Chondrocyte (in vitro differentiated cells): ENCODE results near the gene MBD5. TPM values are rescaled to one million over a fixed set of nuclear protein-coding genes. Genes with fewer than 3 reads are reported as not detected.

Experiments used
- DNase-seq: peaks from one replicate; pipeline ENCODE4 v3.0.0; 2021; ENCODE audit warnings: mixed read lengths, low spot score
- H3K27ac Mint-ChIP-seq: one replicate; pipeline ENCODE4 v1.8.0; 2021; ENCODE audit warnings: mild to moderate bottlenecking, moderate library complexity, mixed read lengths; ENCODE audit not compliant: unreplicated experiment
- H3K27me3 Mint-ChIP-seq: 2 replicates; pipeline ENCODE4 v1.8.0; 2021; ENCODE audit warnings: low read depth, mixed read lengths
- H3K36me3 Mint-ChIP-seq: 2 replicates; pipeline ENCODE4 v1.8.0; 2021; ENCODE audit warnings: low read depth, mixed read lengths
- H3K4me1 Mint-ChIP-seq: 2 replicates; pipeline ENCODE4 v1.8.0; 2021; ENCODE audit warnings: low read depth, mild to moderate bottlenecking, mixed read lengths
- H3K4me3 Mint-ChIP-seq: one replicate; pipeline ENCODE4 v1.8.0; 2021; ENCODE audit warnings: mild to moderate bottlenecking, moderate library complexity, mixed read lengths; ENCODE audit not compliant: unreplicated experiment
- H3K9me3 Mint-ChIP-seq: 2 replicates; pipeline ENCODE4 v1.8.0; 2021; ENCODE audit warnings: low read depth, mixed read lengths
- total RNA-seq: library from RNA; stranded (reverse); gene quantifications from 3 replicates; pipeline ENCODE4 v1.2.1, GENCODE V29; 2021
- TF ChIP-seq, protein P1 (sequence below): fragments of 200-600 bp; sonication (generic); IDR thresholded peaks from 2 replicates; pipeline ENCODE4 v1.5.0; 2021; ENCODE audit warnings: antibody characterized with exemption, mild to moderate bottlenecking, moderate library complexity

The MBD5 gene
- total RNA-seq, 1 donor from 2014 or later: 31.1 TPM

GRCh38 chr2:148455791-148456190, 434.9 kb downstream of the MBD5 start:
- no peak for DNase-seq
- Mint-ChIP-seq H3K4me1 (peaks cover 24% of the 10 kb centered on the region), H3K9me3 (no peaks in the 10 kb centered on the region), H3K27ac (no peak overlapping the region), H3K27me3 (no peaks in the 10 kb centered on the region), H3K36me3 (no peaks in the 10 kb centered on the region), H3K4me3 (no peak overlapping the region)
- TF ChIP-seq, protein P1, sequence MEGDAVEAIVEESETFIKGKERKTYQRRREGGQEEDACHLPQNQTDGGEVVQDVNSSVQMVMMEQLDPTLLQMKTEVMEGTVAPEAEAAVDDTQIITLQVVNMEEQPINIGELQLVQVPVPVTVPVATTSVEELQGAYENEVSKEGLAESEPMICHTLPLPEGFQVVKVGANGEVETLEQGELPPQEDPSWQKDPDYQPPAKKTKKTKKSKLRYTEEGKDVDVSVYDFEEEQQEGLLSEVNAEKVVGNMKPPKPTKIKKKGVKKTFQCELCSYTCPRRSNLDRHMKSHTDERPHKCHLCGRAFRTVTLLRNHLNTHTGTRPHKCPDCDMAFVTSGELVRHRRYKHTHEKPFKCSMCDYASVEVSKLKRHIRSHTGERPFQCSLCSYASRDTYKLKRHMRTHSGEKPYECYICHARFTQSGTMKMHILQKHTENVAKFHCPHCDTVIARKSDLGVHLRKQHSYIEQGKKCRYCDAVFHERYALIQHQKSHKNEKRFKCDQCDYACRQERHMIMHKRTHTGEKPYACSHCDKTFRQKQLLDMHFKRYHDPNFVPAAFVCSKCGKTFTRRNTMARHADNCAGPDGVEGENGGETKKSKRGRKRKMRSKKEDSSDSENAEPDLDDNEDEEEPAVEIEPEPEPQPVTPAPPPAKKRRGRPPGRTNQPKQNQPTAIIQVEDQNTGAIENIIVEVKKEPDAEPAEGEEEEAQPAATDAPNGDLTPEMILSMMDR: no peak

DNA sequence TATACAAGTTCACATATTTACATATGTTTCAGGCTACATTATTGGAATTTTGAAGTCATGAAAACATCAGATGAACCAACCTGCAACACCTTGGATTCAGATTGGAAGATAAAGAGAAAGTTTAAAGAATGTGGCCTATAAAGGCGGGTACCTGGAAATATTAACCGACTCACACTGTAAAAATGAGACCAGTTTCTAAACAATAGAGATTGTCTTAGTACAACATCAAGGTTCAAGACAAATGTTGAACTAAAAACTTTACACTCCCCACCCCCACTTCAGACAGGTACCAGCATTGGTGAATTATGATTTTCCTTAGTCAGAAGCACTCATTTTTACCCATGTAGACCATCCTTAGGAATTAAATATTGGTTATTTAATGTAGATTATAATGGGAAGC, 437.3 kb downstream of the MBD5 start:
- Mint-ChIP-seq H3K36me3 (no peaks in the 10 kb centered on the region), H3K4me1 (peaks cover 43% of the 10 kb centered on the region), H3K27me3 (no peaks in the 10 kb centered on the region), H3K4me3 (no peak overlapping the region), H3K9me3 (no peaks in the 10 kb centered on the region), H3K27ac (no peak overlapping the region)
- no peak for DNase-seq
- TF ChIP-seq, protein P1: no peak

DNA sequence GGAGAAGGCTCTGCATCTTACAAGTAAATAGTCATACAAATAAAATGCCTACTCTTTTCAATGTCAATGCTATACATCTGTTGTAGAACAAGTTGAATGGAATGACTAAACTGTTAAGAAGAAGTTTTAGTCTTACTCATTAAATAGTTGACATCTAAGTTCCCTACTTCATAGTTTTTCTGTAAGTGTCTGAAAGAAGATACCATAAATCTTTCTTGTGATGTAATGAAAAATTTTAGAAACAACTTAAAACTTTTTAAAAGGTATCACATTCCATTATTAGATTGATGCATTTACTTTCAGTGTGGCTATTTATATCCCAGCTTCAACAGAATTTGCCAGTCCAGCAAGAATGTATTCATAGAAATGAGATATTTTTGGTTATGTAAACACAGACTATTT, 438.5 kb downstream of the MBD5 start:
- H3K9me3 Mint-ChIP-seq: no peaks in the 10 kb centered on the region
- no peak for DNase-seq
- no peaks in the 10 kb centered on the region for H3K36me3 Mint-ChIP-seq
- peak overlapping the region; percentile 60 for H3K27ac Mint-ChIP-seq
- no peak overlapping the region for H3K4me3 Mint-ChIP-seq
- TF ChIP-seq, protein P1: no peak
- peaks cover 49% of the 10 kb centered on the region for H3K4me1 Mint-ChIP-seq
- no peaks in the 10 kb centered on the region for H3K27me3 Mint-ChIP-seq

DNA sequence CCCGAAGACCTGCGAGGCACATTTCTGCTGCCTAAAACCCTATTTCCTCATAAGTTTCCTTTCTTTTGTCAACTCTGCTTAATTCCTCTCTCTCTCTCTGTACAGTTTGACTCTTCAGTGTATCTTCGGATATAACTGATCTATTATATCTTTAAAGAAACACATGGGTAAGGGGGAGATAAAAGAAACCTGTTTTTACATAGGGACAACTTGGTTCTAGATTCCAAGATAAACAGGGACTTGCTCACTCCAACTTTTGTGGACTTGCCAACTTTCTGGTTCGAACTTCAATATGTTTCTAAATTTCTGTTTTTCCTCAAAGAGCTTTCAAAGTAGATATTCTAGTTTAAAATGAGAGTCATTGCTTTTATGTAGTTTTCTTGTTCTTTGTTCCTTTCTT, 441.0 kb downstream of the MBD5 start:
- no peak overlapping the region for H3K4me3 Mint-ChIP-seq
- peak overlapping the region; percentile 45 for H3K27ac Mint-ChIP-seq
- H3K4me1 Mint-ChIP-seq: peaks cover 49% of the 10 kb centered on the region
- DNase-seq: no peak
- peaks cover 1% of the 10 kb centered on the region for H3K36me3 Mint-ChIP-seq
- TF ChIP-seq, protein P1: no peak
- H3K9me3 Mint-ChIP-seq: no peaks in the 10 kb centered on the region
- H3K27me3 Mint-ChIP-seq: no peaks in the 10 kb centered on the region

DNA sequence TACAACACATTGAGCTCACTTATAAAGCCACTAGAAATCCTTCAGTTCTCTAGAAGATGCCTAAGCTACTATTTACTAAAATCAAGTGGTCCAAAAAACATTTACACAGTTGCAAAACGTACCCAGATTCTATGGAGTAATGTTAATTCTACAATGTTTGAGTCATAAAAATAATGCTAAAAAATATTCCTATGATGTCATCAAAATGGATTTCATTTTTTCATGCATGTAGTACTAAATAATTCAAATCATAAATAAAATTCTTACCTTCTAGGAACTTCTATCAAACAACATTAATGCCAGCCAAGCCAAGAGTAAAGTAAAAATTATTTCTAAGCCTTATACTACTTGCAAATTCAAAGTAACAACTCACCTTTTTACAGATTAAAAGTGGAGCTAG, 454.7 kb downstream of the MBD5 start:
- DNase-seq: no peak
- Mint-ChIP-seq H3K27ac (no peak overlapping the region), H3K36me3 (no peaks in the 10 kb centered on the region), H3K9me3 (no peaks in the 10 kb centered on the region), H3K4me3 (no peak overlapping the region), H3K27me3 (no peaks in the 10 kb centered on the region), H3K4me1 (no peaks in the 10 kb centered on the region)
- TF ChIP-seq, protein P1: no peak
